Measurements from ENCODE around the gene PLCG2. TPM values are rescaled to one million over a fixed set of nuclear protein-coding genes. Genes with fewer than 3 reads are reported as not detected.
"Not testable (repeated sequence)": the region's sequence is repeated elsewhere in the genome, so short reads cannot be mapped to it uniquely, and the experiment has no call there.

The PLCG2 gene
- total RNA-seq, 2 donors from 2014 or later: 7.4 to 13.4 TPM

- Histone ChIP-seq H3K27ac (no peak overlapping the region), H3K4me3 (no peak overlapping the region), H3K4me1 (peaks cover 0 to 6% of the 10 kb centered on the region in 2 donors), H3K36me3 (no peaks in the 10 kb centered on the region), H3K9me3 (no peaks in the 10 kb centered on the region), H3K27me3 (no peaks in the 10 kb centered on the region)
- TF ChIP-seq CTCF (IDR thresholded peaks at IDR 0.05): peak; percentile 63 to 82
- no peak for DNase-seq (ENCODE audit: low spot score)
These were observed 95.0 kb downstream of the PLCG2 start for GRCh38 chr16:81873843-81874752.

GRCh38 chr16:81875461-81875860, 96.4 kb downstream of the PLCG2 start:
- TF ChIP-seq CTCF (IDR thresholded peaks at IDR 0.05): no peak
- Histone ChIP-seq H3K9me3 (no peaks in the 10 kb centered on the region), H3K36me3 (no peaks in the 10 kb centered on the region), H3K27me3 (no peaks in the 10 kb centered on the region), H3K27ac (no peak overlapping the region), H3K4me1 (peaks cover 0 to 6% of the 10 kb centered on the region in 2 donors), H3K4me3 (no peak overlapping the region)
- no peak for DNase-seq (ENCODE audit: low spot score)

GRCh38 chr16:81876273-81876900, 97.3 kb downstream of the PLCG2 start:
- no peak overlapping the region for H3K4me3 ChIP-seq
- no peak overlapping the region for H3K27ac ChIP-seq
- TF ChIP-seq CTCF (IDR thresholded peaks at IDR 0.05): no peak
- no peaks in the 10 kb centered on the region for H3K36me3 ChIP-seq
- H3K4me1 ChIP-seq: peaks cover 0 to 6% of the 10 kb centered on the region in 2 donors
- no peak for DNase-seq (ENCODE audit: low spot score)
- no peaks in the 10 kb centered on the region for H3K27me3 ChIP-seq
- H3K9me3 ChIP-seq: no peaks in the 10 kb centered on the region

- not testable (repeated sequence) for H3K27me3 ChIP-seq; H3K9me3 ChIP-seq; H3K4me1 ChIP-seq; DNase-seq (ENCODE audit: low spot score); H3K4me3 ChIP-seq; H3K27ac ChIP-seq; H3K36me3 ChIP-seq
These were observed 98.4 kb downstream of the PLCG2 start for GRCh38 chr16:81877490-81877889.

- no peak overlapping the region for H3K4me3 ChIP-seq
- H3K27me3 ChIP-seq: no peaks in the 10 kb centered on the region
- no peaks in the 10 kb centered on the region for H3K36me3 ChIP-seq
- no peak for TF ChIP-seq CTCF (IDR thresholded peaks at IDR 0.05)
- no peaks in the 10 kb centered on the region for H3K9me3 ChIP-seq
- DNase-seq (ENCODE audit: low spot score): no peak
- peaks cover 0 to 6% of the 10 kb centered on the region in 2 donors for H3K4me1 ChIP-seq
- H3K27ac ChIP-seq: no peak overlapping the region
These were observed 99.4 kb downstream of the PLCG2 start for GRCh38 chr16:81878529-81878928.

GRCh38 chr16:81879625-81880024, 100.5 kb downstream of the PLCG2 start:
- H3K9me3 ChIP-seq: no peaks in the 10 kb centered on the region
- H3K4me1 ChIP-seq: no peaks in the 10 kb centered on the region
- no peaks in the 10 kb centered on the region for H3K36me3 ChIP-seq
- no peak overlapping the region for H3K27ac ChIP-seq
- DNase-seq (ENCODE audit: low spot score): no peak
- TF ChIP-seq CTCF (IDR thresholded peaks at IDR 0.05): no peak
- no peak overlapping the region for H3K4me3 ChIP-seq
- H3K27me3 ChIP-seq: no peaks in the 10 kb centered on the region

Data from right atrium auricular region (tissue), 2 donors.